Gastroesophageal sphincter (tissue), 3 donors: ENCODE results near the gene KCNH1.

Experiments used
- CTCF ChIP-seq, 4 experiments: fragments of 200-600 bp in 2 of 4; fragments of 450-650 bp in 2 of 4; sonication (generic) in 1 of 4; IDR thresholded peaks; one replicate each; pipeline ENCODE4 v1.5.1; 2017 to 2019; ENCODE audit warnings: antibody characterized with exemption in 4 of 4, mild to moderate bottlenecking in 2 of 4, moderate library complexity in 2 of 4
- EP300 ChIP-seq: sonication (generic); formaldehyde crosslinking; IDR thresholded peaks from one replicate; pipeline ENCODE4 v1.6.1; 2017; ENCODE audit warnings: antibody characterized with exemption, mild to moderate bottlenecking
- POLR2A ChIP-seq, 2 donors: fragments of 450-650 bp; IDR thresholded peaks; one replicate each; pipeline ENCODE4 v1.6.1; 2017; ENCODE audit warnings: antibody characterized with exemption in 2 of 2, mild to moderate bottlenecking in 2 of 2, moderate library complexity in 1 of 2
- POLR2AphosphoS5 ChIP-seq: sonication (generic); formaldehyde crosslinking; IDR thresholded peaks from one replicate; pipeline ENCODE4 v1.6.1; 2017; ENCODE audit warnings: antibody characterized with exemption

GRCh38 chr1:210747890-210748289, 386.1 kb downstream of the KCNH1 start:
- TF ChIP-seq CTCF (IDR thresholded peaks at IDR 0.05) (no peak), EP300 (no peak), POLR2A (IDR thresholded peaks at IDR 0.05) (no peak), POLR2AphosphoS5 (no peak)
